Gastroesophageal sphincter (tissue), 3 donors: ENCODE measurements around the gene FBXO46.

Source experiments
- POLR2A ChIP-seq, 2 donors: fragments of 450-650 bp; IDR thresholded peaks; one replicate each; pipeline ENCODE4 v1.6.1; 2017; ENCODE audit warnings: antibody characterized with exemption in 2 of 2, mild to moderate bottlenecking in 2 of 2, moderate library complexity in 1 of 2
- POLR2AphosphoS5 ChIP-seq: sonication (generic); formaldehyde crosslinking; IDR thresholded peaks from one replicate; pipeline ENCODE4 v1.6.1; 2017; ENCODE audit warnings: antibody characterized with exemption
- TF ChIP-seq, protein P1 (sequence below), 4 experiments: fragments of 200-600 bp in 2 of 4; fragments of 450-650 bp in 2 of 4; sonication (generic) in 1 of 4; IDR thresholded peaks; one replicate each; pipeline ENCODE4 v1.5.1; 2017 to 2019; ENCODE audit warnings: antibody characterized with exemption in 4 of 4, mild to moderate bottlenecking in 2 of 4, moderate library complexity in 2 of 4

DNA sequence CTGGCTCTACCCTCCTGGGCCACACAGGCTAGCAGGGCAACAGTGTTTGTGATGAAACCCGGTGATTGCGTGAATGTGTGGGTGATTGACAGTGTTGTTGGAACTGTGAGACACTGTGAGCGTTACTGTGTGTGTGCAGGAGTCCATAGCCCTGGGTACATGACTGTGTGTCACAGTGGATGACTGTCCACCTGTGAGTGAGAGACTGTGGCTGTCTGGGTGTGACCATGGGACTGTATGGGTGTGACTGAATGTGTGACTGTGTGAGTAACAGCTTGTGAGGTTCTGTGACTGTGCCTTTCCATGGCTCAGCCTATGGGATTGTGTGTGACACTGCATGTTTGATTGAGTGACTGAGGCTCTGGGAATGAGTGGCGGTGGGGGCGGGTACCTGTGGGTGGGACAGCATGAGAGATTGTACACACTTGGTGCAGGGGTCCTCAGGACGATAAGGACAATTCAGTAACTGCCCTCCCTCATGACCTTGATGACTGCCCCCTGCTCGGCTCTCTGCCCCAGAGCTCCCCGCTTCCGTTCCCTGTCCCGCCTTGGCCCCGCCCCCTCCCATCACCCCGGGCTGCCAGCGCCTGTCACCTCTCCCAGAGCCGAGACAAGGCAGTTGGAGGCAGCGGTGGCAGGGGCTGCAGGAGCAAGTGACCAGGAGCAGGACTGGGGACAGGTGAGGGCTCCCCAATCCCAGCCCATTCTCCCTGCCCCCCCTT lies 62.9 kb downstream of the FBXO46 start, which contains the start of gene GIPR:
- TF ChIP-seq POLR2A (IDR thresholded peaks at IDR 0.05) (no peak), POLR2AphosphoS5 (no peak)
- TF ChIP-seq, protein P1, sequence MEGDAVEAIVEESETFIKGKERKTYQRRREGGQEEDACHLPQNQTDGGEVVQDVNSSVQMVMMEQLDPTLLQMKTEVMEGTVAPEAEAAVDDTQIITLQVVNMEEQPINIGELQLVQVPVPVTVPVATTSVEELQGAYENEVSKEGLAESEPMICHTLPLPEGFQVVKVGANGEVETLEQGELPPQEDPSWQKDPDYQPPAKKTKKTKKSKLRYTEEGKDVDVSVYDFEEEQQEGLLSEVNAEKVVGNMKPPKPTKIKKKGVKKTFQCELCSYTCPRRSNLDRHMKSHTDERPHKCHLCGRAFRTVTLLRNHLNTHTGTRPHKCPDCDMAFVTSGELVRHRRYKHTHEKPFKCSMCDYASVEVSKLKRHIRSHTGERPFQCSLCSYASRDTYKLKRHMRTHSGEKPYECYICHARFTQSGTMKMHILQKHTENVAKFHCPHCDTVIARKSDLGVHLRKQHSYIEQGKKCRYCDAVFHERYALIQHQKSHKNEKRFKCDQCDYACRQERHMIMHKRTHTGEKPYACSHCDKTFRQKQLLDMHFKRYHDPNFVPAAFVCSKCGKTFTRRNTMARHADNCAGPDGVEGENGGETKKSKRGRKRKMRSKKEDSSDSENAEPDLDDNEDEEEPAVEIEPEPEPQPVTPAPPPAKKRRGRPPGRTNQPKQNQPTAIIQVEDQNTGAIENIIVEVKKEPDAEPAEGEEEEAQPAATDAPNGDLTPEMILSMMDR (IDR thresholded peaks at IDR 0.05): no peak
